ENCODE data around the gene DNAJC10.

- no peak for TF ChIP-seq CTCF (IDR thresholded peaks at IDR 0.05)
- no peak for TF ChIP-seq EZH2 (IDR thresholded peaks at IDR 0.05)
- TF ChIP-seq EZH2phosphoT487 (IDR thresholded peaks at IDR 0.05): no peak
Observed at GRCh38 chr2:182836451-182836850, 120.4 kb downstream of the DNAJC10 start.

Measured in neural progenitor cell (in vitro differentiated cells).